Fibroblast of the aortic adventitia (primary cell): ENCODE data around the gene SPECC1L. TPM values are rescaled to one million over a fixed set of nuclear protein-coding genes. Genes with fewer than 3 reads are reported as not detected.

Experiments used
- DNase-seq: peaks from one replicate; pipeline ENCODE4 v3.0.0-alpha.2; 2010; ENCODE audit warnings: low read depth
- H3K4me3 ChIP-seq: 2 replicates; pipeline ENCODE4 v1.5.1; 2011; ENCODE audit warnings: low read depth, mild to moderate bottlenecking, control low read depth, low read length, moderate library complexity
- CTCF ChIP-seq: IDR thresholded peaks from 2 replicates; pipeline ENCODE4 v1.5.1; 2011; ENCODE audit warnings: mild to moderate bottlenecking, low read length, control low read depth, inconsistent platforms; ENCODE audit not compliant: insufficient read depth
- total RNA-seq: library from RNA; depleted of rRNA; stranded (reverse); fragments of >200 nt; gene quantifications from 2 replicates; pipeline ENCODE4 v1.2.3, GENCODE V29; 2012; ENCODE audit warnings: low replicate concordance

Gene SPECC1L
- total RNA-seq, 1 donor = 43.2 TPM

GRCh38 chr22:24430431-24431308, 160.0 kb downstream of the SPECC1L start:
- H3K4me3 ChIP-seq = no peak overlapping the region
- no peak for TF ChIP-seq CTCF
- no peak for DNase-seq

GRCh38 chr22:24431309-24432034, 160.8 kb downstream of the SPECC1L start:
- no peak for DNase-seq

DNA sequence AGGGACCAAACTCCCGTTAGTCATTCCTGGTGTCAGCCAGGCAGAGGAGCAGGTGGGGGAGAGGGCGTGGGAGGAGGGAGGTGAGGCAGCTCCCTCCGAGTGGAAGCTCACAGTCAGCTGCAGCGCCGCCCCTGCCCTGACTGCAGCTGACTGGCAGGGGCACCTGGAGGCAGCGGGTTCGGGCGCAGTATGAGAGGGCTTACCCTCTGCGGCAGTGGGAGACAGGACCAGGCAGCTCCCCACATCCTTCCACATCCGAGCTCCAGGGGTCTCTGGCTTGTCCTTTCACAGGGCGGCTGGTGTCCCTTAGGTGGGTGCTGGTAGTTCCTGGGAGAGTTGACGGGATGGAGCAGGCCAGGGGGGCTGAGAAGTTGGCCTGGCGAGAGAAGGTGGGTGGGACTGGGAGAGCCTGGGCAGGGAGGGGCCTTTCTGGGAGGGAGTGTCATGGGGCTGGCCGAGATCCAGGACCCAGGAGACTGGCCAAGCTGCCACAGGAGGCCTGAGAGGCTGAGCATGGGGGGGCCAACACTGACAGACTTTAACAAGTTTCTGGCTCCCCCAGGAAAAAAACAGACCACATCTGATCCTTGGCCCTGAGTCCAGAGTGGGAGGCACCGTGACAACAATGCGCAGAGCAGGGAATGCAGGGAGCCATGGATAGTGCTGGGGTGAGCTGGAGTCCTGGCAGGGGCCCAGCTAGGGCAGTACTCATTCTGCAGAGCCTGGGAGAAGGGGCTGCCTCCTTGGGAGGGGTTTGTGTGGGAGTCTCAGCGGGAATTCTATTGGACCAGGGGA, 161.6 kb downstream of the SPECC1L start:
- peak; percentile 83 for DNase-seq
- no peak for TF ChIP-seq CTCF
- no peak overlapping the region for H3K4me3 ChIP-seq

More at GRCh38 chr22:24431309-24432034, 160.8 kb downstream of the SPECC1L start:
- TF ChIP-seq CTCF = no peak
- H3K4me3 ChIP-seq = no peak overlapping the region

DNA sequence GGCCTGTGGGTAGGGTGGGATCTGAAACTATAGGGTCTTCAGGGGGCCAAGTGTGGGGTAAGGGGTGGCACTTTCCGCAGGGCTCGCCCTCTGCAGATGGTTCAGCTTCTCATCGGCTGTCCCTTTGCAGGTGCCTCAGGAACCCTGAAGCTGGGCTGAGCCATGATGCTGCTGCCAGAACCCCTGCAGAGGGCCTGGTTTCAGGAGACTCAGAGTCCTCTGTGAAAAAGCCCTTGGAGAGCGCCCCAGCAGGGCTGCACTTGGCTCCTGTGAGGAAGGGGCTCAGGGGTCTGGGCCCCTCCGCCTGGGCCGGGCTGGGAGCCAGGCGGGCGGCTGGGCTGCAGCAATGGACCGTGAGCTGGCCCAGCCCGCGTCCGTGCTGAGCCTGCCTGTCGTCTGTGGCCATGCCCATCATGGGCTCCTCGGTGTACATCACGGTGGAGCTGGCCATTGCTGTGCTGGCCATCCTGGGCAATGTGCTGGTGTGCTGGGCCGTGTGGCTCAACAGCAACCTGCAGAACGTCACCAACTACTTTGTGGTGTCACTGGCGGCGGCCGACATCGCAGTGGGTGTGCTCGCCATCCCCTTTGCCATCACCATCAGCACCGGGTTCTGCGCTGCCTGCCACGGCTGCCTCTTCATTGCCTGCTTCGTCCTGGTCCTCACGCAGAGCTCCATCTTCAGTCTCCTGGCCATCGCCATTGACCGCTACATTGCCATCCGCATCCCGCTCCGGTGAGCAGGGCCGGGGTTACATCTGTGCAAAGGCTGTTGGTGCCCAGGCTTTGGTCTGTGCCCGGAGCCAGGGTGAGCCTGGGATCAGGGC, 162.6 kb downstream of the SPECC1L start:
- no peak for TF ChIP-seq CTCF
- H3K4me3 ChIP-seq = no peak overlapping the region
- no peak for DNase-seq

DNA sequence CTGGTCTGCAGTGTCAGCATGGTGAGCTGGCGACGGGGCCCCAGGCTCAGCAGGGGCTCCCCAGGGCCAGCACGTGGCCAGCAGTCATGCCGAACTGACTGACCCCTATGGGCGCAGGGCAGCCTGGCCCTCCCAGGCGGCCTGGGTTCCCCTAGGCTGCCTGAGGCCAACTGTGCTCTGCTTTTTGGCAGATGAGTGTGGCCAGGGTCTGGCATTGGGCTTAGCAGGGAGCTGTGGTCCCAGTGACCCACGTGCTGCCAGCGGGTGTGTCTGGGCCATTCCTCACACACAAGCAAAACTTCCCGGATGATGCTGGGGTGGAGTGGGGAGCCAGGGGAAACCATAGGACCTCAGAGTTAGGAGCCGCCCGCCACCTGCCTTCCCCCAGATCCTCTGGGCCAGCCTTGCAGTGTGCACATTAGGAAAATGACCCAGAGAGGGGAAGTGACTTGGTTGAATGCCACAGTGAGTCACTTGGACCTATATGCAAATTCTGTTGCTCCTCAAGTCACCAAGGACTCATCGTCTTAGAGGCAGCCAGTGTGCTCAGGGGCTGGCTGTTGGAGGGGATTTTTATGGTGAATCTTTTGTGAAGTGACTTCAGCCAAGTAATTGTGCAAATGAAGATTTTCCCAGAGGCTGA, 163.3 kb downstream of the SPECC1L start:
- H3K4me3 ChIP-seq = no peak overlapping the region
- no peak for TF ChIP-seq CTCF
- DNase-seq = peak; percentile 62
